ENCODE data around the gene STRN.

STRN gene

DNA sequence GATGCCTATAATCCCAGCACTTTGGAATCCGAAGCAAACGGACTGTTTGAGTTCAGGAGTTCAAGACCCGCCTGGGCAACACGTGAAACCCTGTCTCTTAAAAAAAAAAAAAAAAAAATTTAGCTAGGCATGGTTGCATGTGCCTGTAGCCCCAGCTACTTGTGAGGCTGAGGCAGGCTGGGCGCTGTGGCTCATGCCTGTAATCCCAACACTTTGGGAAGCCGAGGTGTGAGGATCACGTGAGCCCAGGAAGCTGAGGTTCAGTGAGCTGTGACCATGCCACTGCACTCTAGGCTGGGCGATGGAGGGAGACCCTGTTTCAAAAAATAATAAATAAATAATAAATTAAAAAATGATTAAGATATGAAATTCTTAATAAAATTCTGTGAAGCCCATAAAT is 9.0 kb upstream of the STRN start:
- TF ChIP-seq, protein P1, sequence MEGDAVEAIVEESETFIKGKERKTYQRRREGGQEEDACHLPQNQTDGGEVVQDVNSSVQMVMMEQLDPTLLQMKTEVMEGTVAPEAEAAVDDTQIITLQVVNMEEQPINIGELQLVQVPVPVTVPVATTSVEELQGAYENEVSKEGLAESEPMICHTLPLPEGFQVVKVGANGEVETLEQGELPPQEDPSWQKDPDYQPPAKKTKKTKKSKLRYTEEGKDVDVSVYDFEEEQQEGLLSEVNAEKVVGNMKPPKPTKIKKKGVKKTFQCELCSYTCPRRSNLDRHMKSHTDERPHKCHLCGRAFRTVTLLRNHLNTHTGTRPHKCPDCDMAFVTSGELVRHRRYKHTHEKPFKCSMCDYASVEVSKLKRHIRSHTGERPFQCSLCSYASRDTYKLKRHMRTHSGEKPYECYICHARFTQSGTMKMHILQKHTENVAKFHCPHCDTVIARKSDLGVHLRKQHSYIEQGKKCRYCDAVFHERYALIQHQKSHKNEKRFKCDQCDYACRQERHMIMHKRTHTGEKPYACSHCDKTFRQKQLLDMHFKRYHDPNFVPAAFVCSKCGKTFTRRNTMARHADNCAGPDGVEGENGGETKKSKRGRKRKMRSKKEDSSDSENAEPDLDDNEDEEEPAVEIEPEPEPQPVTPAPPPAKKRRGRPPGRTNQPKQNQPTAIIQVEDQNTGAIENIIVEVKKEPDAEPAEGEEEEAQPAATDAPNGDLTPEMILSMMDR (IDR thresholded peaks at IDR 0.05; ENCODE audit: low read depth, low read length), result no peak
- H3K4me3 ChIP-seq (ENCODE audit: low read depth, low read length), result no peak overlapping the region
- in situ Hi-C loops (cut with HindIII; ENCODE audit: low sequenced_read_pairs), result no loop called here
- no peak for DNase-seq (ENCODE audit: low read depth, low spot score)

DNA sequence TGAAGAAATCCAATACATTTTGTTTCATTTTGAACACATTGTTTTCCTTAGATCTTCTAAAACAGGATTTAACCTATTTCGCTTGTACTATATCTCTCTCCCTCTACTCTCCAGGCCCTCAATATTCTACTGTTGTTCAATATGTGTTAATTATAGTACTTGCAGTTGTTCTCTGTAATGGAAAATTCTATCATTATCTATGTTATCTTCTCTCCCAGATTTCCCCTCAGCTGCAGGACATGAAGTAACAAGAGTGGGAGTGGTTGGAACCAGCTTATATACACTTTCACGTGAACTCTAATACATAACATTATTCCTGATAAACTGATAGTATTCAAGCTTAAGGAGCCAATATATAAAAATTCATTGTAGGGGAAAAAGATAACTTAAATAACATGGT is 7.0 kb upstream of the STRN start:
- in situ Hi-C loops (cut with HindIII; ENCODE audit: low sequenced_read_pairs), result no loop called here
- no peak for DNase-seq (ENCODE audit: low read depth, low spot score)
- TF ChIP-seq, protein P1 (IDR thresholded peaks at IDR 0.05; ENCODE audit: low read depth, low read length), result no peak
- H3K4me3 ChIP-seq (ENCODE audit: low read depth, low read length), result no peak overlapping the region

DNA sequence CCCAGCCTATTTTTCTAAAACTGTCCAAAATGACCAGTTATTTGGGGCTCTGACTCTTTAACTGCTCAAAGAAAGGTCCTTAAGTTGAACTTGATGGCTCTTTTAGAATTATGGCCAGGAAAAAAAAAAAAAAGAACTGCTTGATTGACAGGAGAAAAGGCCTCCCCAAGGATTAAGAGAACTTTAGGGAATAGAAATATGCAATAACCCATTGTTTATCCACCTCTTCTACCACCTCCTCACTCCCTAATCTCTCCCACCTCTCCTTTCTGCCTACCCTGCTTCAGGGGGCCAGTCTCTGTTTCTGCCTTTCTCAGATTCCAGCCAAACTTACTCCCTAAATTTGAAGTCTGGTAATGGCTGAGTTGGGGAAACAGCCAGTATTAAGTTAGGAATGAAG is 5.7 kb upstream of the STRN start:
- TF ChIP-seq, protein P1 (IDR thresholded peaks at IDR 0.05; ENCODE audit: low read depth, low read length), result no peak
- in situ Hi-C loops (cut with HindIII; ENCODE audit: low sequenced_read_pairs), result no loop called here
- no peak for DNase-seq (ENCODE audit: low read depth, low spot score)
- no peak overlapping the region for H3K4me3 ChIP-seq (ENCODE audit: low read depth, low read length)

DNA sequence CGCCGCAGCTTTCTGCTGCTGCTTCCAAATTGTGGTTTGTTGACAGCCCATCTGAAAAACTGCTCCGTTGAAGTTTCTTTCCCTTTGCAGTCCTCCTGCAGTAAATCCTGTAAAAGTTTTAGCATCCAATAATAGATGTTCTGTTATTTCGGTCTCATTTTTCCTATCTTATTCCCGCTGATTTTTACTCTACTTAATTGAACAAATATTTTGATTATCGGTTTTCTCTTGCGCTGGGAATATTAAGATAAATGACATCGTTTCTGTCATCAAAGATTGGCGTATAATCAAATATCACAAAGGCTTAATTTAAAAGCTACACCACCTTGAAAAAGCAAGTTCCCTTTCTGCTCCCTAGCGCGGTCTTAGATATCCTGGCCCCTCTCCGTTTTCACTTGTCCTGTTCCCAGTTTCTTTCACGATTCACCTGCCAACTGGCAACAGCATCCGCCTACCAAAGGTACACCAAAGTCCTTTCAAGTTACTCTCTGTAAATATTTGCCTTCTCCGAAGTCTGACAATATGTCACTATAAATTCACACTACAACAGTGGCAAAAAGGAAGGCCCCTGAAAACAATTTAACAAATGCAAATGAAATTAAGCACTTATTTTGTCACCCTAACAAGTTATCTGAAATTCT is 1.0 kb upstream of the STRN start:
- peak overlapping the region; percentile 83 for H3K4me3 ChIP-seq (ENCODE audit: low read depth, low read length)
- TF ChIP-seq, protein P1 (IDR thresholded peaks at IDR 0.05; ENCODE audit: low read depth, low read length), result no peak
- no peak for DNase-seq (ENCODE audit: low read depth, low spot score)
- in situ Hi-C loops (cut with HindIII; ENCODE audit: low sequenced_read_pairs), result no loop called here

DNA sequence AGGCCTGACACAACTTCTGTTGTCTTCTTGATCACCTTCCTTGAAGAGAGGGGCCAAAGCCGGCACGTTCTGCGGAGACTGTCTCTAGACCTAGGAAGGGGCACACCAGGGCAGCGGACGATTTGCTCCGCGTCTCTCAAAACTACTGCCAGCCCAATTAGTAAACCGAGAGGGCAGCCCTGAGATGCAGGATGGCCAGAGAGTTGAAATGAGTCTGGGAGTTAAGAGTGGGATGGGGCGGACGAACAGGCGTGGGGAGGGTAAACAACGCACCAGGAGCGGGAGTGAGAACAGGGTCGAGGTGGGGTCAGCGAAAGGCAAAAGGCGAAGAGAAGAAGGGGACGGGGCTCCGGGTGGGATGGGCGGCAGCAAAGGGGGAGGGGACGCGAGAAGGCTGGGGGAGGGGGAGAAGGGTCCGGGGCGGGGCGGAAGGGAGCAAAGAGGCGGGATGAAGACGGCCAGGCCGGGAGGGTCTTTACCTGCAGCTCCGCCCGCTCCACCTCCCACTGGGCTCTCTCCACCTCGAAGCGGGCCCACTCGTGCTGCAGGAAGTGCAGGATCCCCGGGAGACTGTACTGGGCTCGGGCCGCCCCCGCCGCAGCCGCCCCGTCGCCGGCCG is 476 bp downstream of the STRN start:
- peak overlapping the region; percentile 86 for H3K4me3 ChIP-seq (ENCODE audit: low read depth, low read length)
- in situ Hi-C loops (cut with HindIII; ENCODE audit: low sequenced_read_pairs), result no loop called here
- TF ChIP-seq, protein P1 (IDR thresholded peaks at IDR 0.05; ENCODE audit: low read depth, low read length), result no peak
- DNase-seq (ENCODE audit: low read depth, low spot score), result peak; percentile 14

DNA sequence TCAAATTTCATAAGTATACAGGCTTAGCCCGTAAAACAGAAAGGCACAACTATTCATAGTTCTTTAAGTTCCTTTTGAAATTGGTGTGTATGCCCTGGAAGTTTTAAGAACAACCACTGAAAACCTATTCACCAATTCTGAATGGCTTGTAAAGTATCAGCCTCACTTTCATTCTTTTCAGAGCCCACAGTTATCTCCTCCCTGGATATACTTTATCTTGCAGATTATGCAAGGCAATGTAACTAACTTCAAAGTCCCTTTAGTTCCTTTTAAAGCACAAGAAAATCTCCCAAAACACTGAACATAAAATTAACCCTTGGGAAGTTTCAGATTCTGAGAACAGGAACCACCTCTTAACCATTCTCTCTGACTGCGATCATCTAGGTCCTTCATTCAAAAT is 1.1 kb downstream of the STRN start:
- in situ Hi-C loops (cut with HindIII; ENCODE audit: low sequenced_read_pairs), result no loop called here
- TF ChIP-seq, protein P1 (IDR thresholded peaks at IDR 0.05; ENCODE audit: low read depth, low read length), result no peak
- peak overlapping the region; percentile 86 for H3K4me3 ChIP-seq (ENCODE audit: low read depth, low read length)
- peak; percentile 8 for DNase-seq (ENCODE audit: low read depth, low spot score)
